Uterus (tissue), 4 donors: ENCODE measurements around the gene RHO. TPM values are rescaled to one million over a fixed set of nuclear protein-coding genes. Genes with fewer than 3 reads are reported as not detected.
"Not testable (repeated sequence)": the region's sequence is repeated elsewhere in the genome, so short reads cannot be mapped to it uniquely, and the experiment has no call there.

Experiments used
- DNase-seq, 2 donors: peaks; one replicate each; pipeline ENCODE4 v3.0.0-alpha.2; 2019 to 2020
- H3K27ac ChIP-seq, 2 donors: fragments of 200-600 bp; sonication (generic); 1 replicate in 1 of 2; 2 replicates in 1 of 2; pipeline ENCODE4 v1.5.1; 2016 to 2018
- H3K27me3 ChIP-seq, 2 donors: fragments of 200-600 bp; sonication (generic); one replicate each; pipeline ENCODE4 v1.5.1; 2018 to 2019; ENCODE audit warnings: control low read depth in 1 of 2
- H3K36me3 ChIP-seq, 2 donors: fragments of 200-600 bp; sonication (generic); one replicate each; pipeline ENCODE4 v1.5.1; 2019; ENCODE audit warnings: control low read depth in 1 of 2
- H3K4me1 ChIP-seq, 2 donors: fragments of 200-600 bp; sonication (generic); one replicate each; pipeline ENCODE4 v1.5.1; 2018 to 2019; ENCODE audit warnings: control low read depth in 1 of 2
- H3K4me3 ChIP-seq, 2 donors: fragments of 200-600 bp; sonication (generic); 1 replicate in 1 of 2; 2 replicates in 1 of 2; pipeline ENCODE4 v1.5.1; 2018 to 2019; ENCODE audit warnings: mild to moderate bottlenecking in 1 of 2
- H3K9me3 ChIP-seq, 2 donors: fragments of 200-600 bp; sonication (generic); one replicate each; pipeline ENCODE4 v1.5.1; 2019; ENCODE audit warnings: control low read depth in 1 of 2
- CTCF ChIP-seq, 4 experiments: fragments of 200-600 bp in 2 of 4; fragments of 450-650 bp in 2 of 4; sonication (generic) in 2 of 4; IDR thresholded peaks; one replicate each; pipeline ENCODE4 v1.5.1; 2016 to 2019; ENCODE audit warnings: antibody characterized with exemption in 4 of 4, mild to moderate bottlenecking in 2 of 4, moderate library complexity in 1 of 4
- POLR2A ChIP-seq, 2 donors: fragments of 450-650 bp; IDR thresholded peaks; one replicate each; pipeline ENCODE4 v1.6.1; 2016; ENCODE audit warnings: antibody characterized with exemption in 2 of 2, mild to moderate bottlenecking in 1 of 2, moderate library complexity in 1 of 2
- intact Hi-C: fragments of 100-400 bp; cut with DNase I; formaldehyde crosslinking; loops from one replicate; pipeline ENCODE4 v1.15.1; 2023; ENCODE audit warnings: low total_unique reads
- total RNA-seq, 4 donors: library from RNA; depleted of rRNA in 3 of 4; stranded (reverse); fragments of >200 nt in 3 of 4; gene quantifications; one replicate each; pipeline versions ENCODE4 v1.1.0 to v1.2.4, GENCODE V29; 2014 to 2023
- donor health status: DM: yes; HTN: yes; CAD: no.

RHO gene
- total RNA-seq, 4 donors from 2014 or later: 0.34 TPM; not detected in 3

GRCh38 chr3:129539206-129539605 is 10.8 kb downstream of the RHO start:
- Histone ChIP-seq H3K9me3 (no peaks in the 10 kb centered on the region), H3K27ac (no peak overlapping the region), H3K4me3 (no peak overlapping the region), H3K4me1 (no peaks in the 10 kb centered on the region), H3K27me3 (no peaks in the 10 kb centered on the region), H3K36me3 (no peaks in the 10 kb centered on the region)
- TF ChIP-seq CTCF (IDR thresholded peaks at IDR 0.05): no peak
- intact Hi-C loops: no loop called here
- DNase-seq: no peak

- no peaks in the 10 kb centered on the region for H3K27me3 ChIP-seq
- TF ChIP-seq POLR2A (IDR thresholded peaks at IDR 0.05) (no peak), CTCF (IDR thresholded peaks at IDR 0.05) (no peak)
- no peak for DNase-seq
- H3K36me3 ChIP-seq: no peaks in the 10 kb centered on the region
- no peak overlapping the region for H3K27ac ChIP-seq
- no peaks in the 10 kb centered on the region for H3K4me1 ChIP-seq
- intact Hi-C loops: no loop called here
- no peaks in the 10 kb centered on the region for H3K9me3 ChIP-seq
- H3K4me3 ChIP-seq: no peak overlapping the region
Observed at GRCh38 chr3:129540776-129541516, 12.5 kb downstream of the RHO start.

GRCh38 chr3:129542747-129543146 is 14.3 kb downstream of the RHO start:
- H3K27me3 ChIP-seq: no peaks in the 10 kb centered on the region
- no peaks in the 10 kb centered on the region for H3K4me1 ChIP-seq
- no peaks in the 10 kb centered on the region for H3K36me3 ChIP-seq
- no peak overlapping the region for H3K4me3 ChIP-seq
- H3K27ac ChIP-seq: no peak overlapping the region
- intact Hi-C loops: no loop called here
- TF ChIP-seq CTCF (IDR thresholded peaks at IDR 0.05) (no peak), POLR2A (IDR thresholded peaks at IDR 0.05) (no peak)
- no peak for DNase-seq
- no peaks in the 10 kb centered on the region for H3K9me3 ChIP-seq

- no peaks in the 10 kb centered on the region for H3K4me1 ChIP-seq
- H3K27ac ChIP-seq: no peak within 1 kb of the TSS
- TF ChIP-seq POLR2A (IDR thresholded peaks at IDR 0.05): no peak
- TF ChIP-seq CTCF (IDR thresholded peaks at IDR 0.05): no peak
- no peaks in the 10 kb centered on the region for H3K9me3 ChIP-seq
- no peak for DNase-seq
- H3K27me3 ChIP-seq: no peaks in the 10 kb centered on the region
- H3K36me3 ChIP-seq: no peaks in the 10 kb centered on the region
- H3K4me3 ChIP-seq: no peak within 1 kb of the TSS
- intact Hi-C loops: no loop called here
Observed at GRCh38 chr3:129543156-129543790, 14.8 kb downstream of the RHO start, which contains the start of gene H1-8. H1-8 (plus strand) TSS chr3:129543175; CDS start chr3:129543219, 44 bp downstream.

- TF ChIP-seq POLR2A (IDR thresholded peaks at IDR 0.05) (no peak), CTCF (IDR thresholded peaks at IDR 0.05) (no peak)
- Histone ChIP-seq H3K27me3 (no peaks in the 10 kb centered on the region), H3K27ac (no peak overlapping the region), H3K4me3 (no peak overlapping the region), H3K9me3 (no peaks in the 10 kb centered on the region), H3K36me3 (no peaks in the 10 kb centered on the region), H3K4me1 (no peaks in the 10 kb centered on the region)
- intact Hi-C loops: no loop called here
- DNase-seq: no peak
Observed at GRCh38 chr3:129543999-129544398, 15.6 kb downstream of the RHO start.

- DNase-seq, H3K27me3 ChIP-seq, H3K4me3 ChIP-seq, H3K27ac ChIP-seq, H3K9me3 ChIP-seq, H3K4me1 ChIP-seq, intact Hi-C loops, H3K36me3 ChIP-seq: not testable (repeated sequence)
Observed at GRCh38 chr3:129545951-129546350, 17.5 kb downstream of the RHO start.
